Sciatic nerve (tissue), 2 donors: ENCODE results near the gene KCNA5. TPM values are rescaled to one million over a fixed set of nuclear protein-coding genes. Genes with fewer than 3 reads are reported as not detected.

Source experiments
- ATAC-seq: fragments of 200-7000 bp; cut with Tn5 transposase; one replicate; pipeline ENCODE4 v1.9.1; 2020; ENCODE audit warnings: mild to moderate bottlenecking, moderate library complexity
- DNase-seq: peaks from one replicate; pipeline ENCODE4 v3.0.0-alpha.2; 2020; ENCODE audit warnings: low spot score
- intact Hi-C: fragments of 100-400 bp; cut with DNase I; formaldehyde crosslinking; loops from one replicate; pipeline ENCODE4 v1.14.2; 2022
- total RNA-seq: library from RNA; stranded (reverse); fragmentation: NEBNext Ultra II Directional; extraction: Animal tissue kit (Norgen Biotek cat#: 25700); gene quantifications from one replicate; pipeline ENCODE4 v1.2.1, GENCODE V29; 2021
- donor health status: DM: no; HTN: no; CAD: no.
- donor health status: DM: no; HTN: no; CAD: no.

KCNA5 gene
- total RNA-seq, 1 donor from 2014 or later: 0.45 TPM

- ATAC-seq (no peak), DNase-seq (no peak)
- intact Hi-C loops: no loop called here
These were observed 8.2 kb downstream of the KCNA5 start for GRCh38 chr12:5051913-5052312.

GRCh38 chr12:5052348-5052747, 8.7 kb downstream of the KCNA5 start:
- intact Hi-C loops: no loop called here
- no peak for ATAC-seq

DNA sequence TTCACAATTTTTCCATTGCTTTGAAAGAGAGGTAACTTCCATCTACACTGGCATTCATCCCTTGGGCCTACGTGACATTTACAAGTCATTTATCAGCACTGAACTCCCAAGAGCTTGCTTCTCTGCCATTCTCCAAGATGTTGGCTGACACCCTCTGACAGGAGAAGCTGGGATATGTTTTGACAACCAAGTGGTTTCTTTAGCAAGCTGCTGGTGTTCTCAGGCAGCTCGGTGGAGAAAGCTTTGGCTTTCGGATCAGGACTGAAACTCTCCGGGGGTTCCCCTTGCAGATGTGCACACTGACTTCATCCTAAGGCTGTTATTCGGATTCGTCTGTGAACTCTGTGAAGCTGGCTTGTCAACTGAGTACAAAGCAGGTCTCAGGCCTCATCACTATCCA, 15.7 kb downstream of the KCNA5 start:
- ATAC-seq (peak; percentile 66), DNase-seq (no peak)
- intact Hi-C loops: no loop called here

More at GRCh38 chr12:5052348-5052747, 8.7 kb downstream of the KCNA5 start:
- no peak for DNase-seq

- intact Hi-C loops: no loop called here
- ATAC-seq (no peak), DNase-seq (no peak)
These were observed 17.3 kb downstream of the KCNA5 start for GRCh38 chr12:5060958-5061357.

- intact Hi-C loops: no loop called here
- DNase-seq: no peak
- ATAC-seq: no peak
These were observed 19.5 kb downstream of the KCNA5 start for GRCh38 chr12:5063149-5063548.

- DNase-seq (no peak), ATAC-seq (no peak)
- intact Hi-C loops: no loop called here
These were observed 21.3 kb downstream of the KCNA5 start for GRCh38 chr12:5064913-5065490.

- intact Hi-C loops: no loop called here
- no peak for ATAC-seq
- no peak for DNase-seq
These were observed 22.6 kb downstream of the KCNA5 start for GRCh38 chr12:5066251-5066650.

- ATAC-seq: no peak
- intact Hi-C loops: no loop called here
These were observed 24.4 kb downstream of the KCNA5 start for GRCh38 chr12:5068126-5068525.

GRCh38 chr12:5068619-5069018, 24.9 kb downstream of the KCNA5 start:
- ATAC-seq (no peak), DNase-seq (no peak)
- intact Hi-C loops: no loop called here

More at GRCh38 chr12:5068126-5068525, 24.4 kb downstream of the KCNA5 start:
- DNase-seq: no peak

DNA sequence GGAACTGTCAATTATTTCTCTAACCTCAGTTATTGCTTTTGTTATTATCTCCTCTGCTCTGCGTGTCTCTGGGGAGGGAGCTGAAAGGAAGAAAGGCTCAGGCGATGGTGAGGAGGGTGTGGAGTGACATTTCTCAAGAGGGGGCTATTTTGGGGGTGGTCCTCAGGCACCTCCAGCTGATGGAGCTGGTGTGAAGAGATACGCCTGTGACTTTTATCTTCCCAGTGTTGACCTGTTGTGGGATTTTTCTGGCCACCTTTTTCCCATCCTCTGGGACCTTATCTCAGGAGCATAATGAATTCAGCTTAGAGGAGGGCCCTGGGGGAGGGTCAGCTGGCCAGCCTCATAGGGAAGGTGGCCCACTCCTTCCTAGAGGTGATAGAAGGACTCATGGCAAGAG, 26.4 kb downstream of the KCNA5 start:
- intact Hi-C loops: no loop called here
- no peak for DNase-seq
- no peak for ATAC-seq

DNA sequence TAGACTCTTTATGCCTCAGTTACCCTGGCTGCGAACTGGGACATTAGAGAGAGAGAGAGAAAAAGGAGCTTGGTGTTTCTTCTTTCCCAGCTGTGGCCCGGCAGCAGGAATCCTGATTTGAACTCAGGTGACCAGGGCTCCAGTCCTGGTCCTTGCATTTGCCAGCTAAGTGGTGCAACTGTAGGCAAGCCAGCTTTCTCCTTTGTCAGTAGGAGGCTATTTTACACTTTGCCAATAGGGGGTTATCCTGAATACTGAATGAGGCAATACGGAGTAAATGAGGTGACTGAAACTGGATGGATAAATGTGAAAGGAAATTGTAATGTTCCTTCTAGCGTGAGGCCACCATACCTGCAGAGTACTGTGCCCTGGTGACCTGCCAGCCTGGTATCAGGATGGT, 27.8 kb downstream of the KCNA5 start:
- intact Hi-C loops: no loop called here
- no peak for ATAC-seq
- no peak for DNase-seq

GRCh38 chr12:5072311-5072710, 28.6 kb downstream of the KCNA5 start:
- intact Hi-C loops: no loop called here
- no peak for DNase-seq
- no peak for ATAC-seq

DNA sequence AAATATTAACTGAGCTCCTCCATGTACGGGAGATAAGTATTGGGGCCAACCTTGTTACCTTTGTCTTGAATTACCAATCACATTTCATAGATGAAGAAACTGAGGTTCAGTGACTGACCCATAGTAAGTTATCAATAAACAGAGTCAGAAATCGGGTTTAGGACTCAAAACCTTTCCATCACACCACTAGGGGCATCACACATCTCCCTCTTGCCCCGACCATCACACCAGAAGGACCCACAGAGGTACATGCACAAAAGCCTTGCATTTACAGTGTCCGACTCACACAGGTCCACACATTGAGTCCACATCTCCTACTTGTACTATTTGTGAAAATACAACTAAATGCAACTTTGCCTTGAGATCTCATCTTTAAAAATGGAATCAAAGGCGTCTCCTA, 29.4 kb downstream of the KCNA5 start:
- ATAC-seq (no peak), DNase-seq (no peak)
- intact Hi-C loops: no loop called here

GRCh38 chr12:5073853-5074252, 30.2 kb downstream of the KCNA5 start:
- no peak for DNase-seq
- ATAC-seq: no peak
- intact Hi-C loops: no loop called here

GRCh38 chr12:5076761-5077160, 33.1 kb downstream of the KCNA5 start:
- ATAC-seq: no peak
- intact Hi-C loops: no loop called here
- DNase-seq: no peak

GRCh38 chr12:5078423-5078822, 34.7 kb downstream of the KCNA5 start:
- DNase-seq (no peak), ATAC-seq (peak; percentile 38)
- intact Hi-C loops: no loop called here

GRCh38 chr12:5081016-5081415, 37.3 kb downstream of the KCNA5 start:
- ATAC-seq: no peak
- no peak for DNase-seq
- intact Hi-C loops: loop anchor here (10.0 kb wide), 1 partner anchor 226 kb away; no protein-coding TSS in a partner anchor

GRCh38 chr12:5083955-5084849, 40.5 kb downstream of the KCNA5 start:
- DNase-seq (no peak), ATAC-seq (peak; percentile 71)
- intact Hi-C loops: loop anchor here (10.0 kb wide), 1 partner anchor 229 kb away; no protein-coding TSS in a partner anchor

- intact Hi-C loops: loop anchor here (10.0 kb wide), 1 partner anchor 231 kb away; no protein-coding TSS in a partner anchor
- DNase-seq (no peak), ATAC-seq (no peak)
These were observed 42.2 kb downstream of the KCNA5 start for GRCh38 chr12:5085896-5086295.

- intact Hi-C loops: loop anchor here (10.0 kb wide), 1 partner anchor 233 kb away; no protein-coding TSS in a partner anchor
- ATAC-seq (no peak), DNase-seq (no peak)
These were observed 44.3 kb downstream of the KCNA5 start for GRCh38 chr12:5087831-5088554.
